ENCODE results near the gene NAXD. TPM values are rescaled to one million over a fixed set of nuclear protein-coding genes. Genes with fewer than 3 reads are reported as not detected.
A peak's percentile ranks its signal among the peaks of the same experiment; 100 is the strongest.

Gene NAXD
- total RNA-seq, 1 donor from 2014 or later: 25.8 TPM

- H3K4me1 Mint-ChIP-seq (ENCODE audit: low read depth, unreplicated experiment): peaks cover 21% of the 10 kb centered on the region
- Histone ChIP-seq H3K4me3 (ENCODE audit: insufficient read depth, low read depth, low read length) (no peak overlapping the region), H3K4me1 (ENCODE audit: insufficient read depth, low read length) (peaks cover 21% of the 10 kb centered on the region), H3K9me3 (ENCODE audit: insufficient read depth, low read depth, low read length) (no peaks in the 10 kb centered on the region), H3K4me2 (ENCODE audit: low read length) (peak overlapping the region; percentile 23), H3K36me3 (ENCODE audit: insufficient read depth, low read length) (peaks cover 19% of the 10 kb centered on the region), H4K20me1 (ENCODE audit: insufficient read depth, low read length) (peaks cover 60% of the 10 kb centered on the region), H3K79me2 (ENCODE audit: insufficient read depth, low read length) (peaks cover 9% of the 10 kb centered on the region), H3K9ac (ENCODE audit: low read length) (peak overlapping the region; percentile 59), H3K27me3 (ENCODE audit: insufficient read depth, low read length) (no peaks in the 10 kb centered on the region), H2AFZ (ENCODE audit: low read depth, low read length) (no peak overlapping the region), H3K27ac (ENCODE audit: low read depth, low read length) (peak overlapping the region; percentile 59)
- H3K27me3 Mint-ChIP-seq (ENCODE audit: low read depth, unreplicated experiment): no peaks in the 10 kb centered on the region
- peak overlapping the region; percentile 78 for H3K27ac Mint-ChIP-seq (ENCODE audit: unreplicated experiment)
- peaks cover 11% of the 10 kb centered on the region for H3K36me3 Mint-ChIP-seq (ENCODE audit: low read depth, unreplicated experiment)
- no peak for FAIRE-seq
- TF ChIP-seq CTCF (IDR thresholded peaks at IDR 0.05; ENCODE audit: insufficient read depth, low read depth, low read length) (no peak), EZH2 (IDR thresholded peaks at IDR 0.05; ENCODE audit: insufficient read depth, low read length) (no peak)
- DNase-seq (ENCODE audit: low read depth): peak; percentile 35
- no peaks in the 10 kb centered on the region for H3K9me3 Mint-ChIP-seq (ENCODE audit: unreplicated experiment)
- H3K4me3 Mint-ChIP-seq (ENCODE audit: unreplicated experiment): no peak overlapping the region
Observed at GRCh38 chr13:110641055-110642015, 26.0 kb downstream of the NAXD start.

- Histone ChIP-seq H3K27ac (ENCODE audit: low read depth, low read length) (no peak overlapping the region), H3K4me3 (ENCODE audit: insufficient read depth, low read depth, low read length) (no peak overlapping the region), H3K4me1 (ENCODE audit: insufficient read depth, low read length) (peaks cover 21% of the 10 kb centered on the region), H2AFZ (ENCODE audit: low read depth, low read length) (no peak overlapping the region), H3K79me2 (ENCODE audit: insufficient read depth, low read length) (peaks cover 2% of the 10 kb centered on the region), H4K20me1 (ENCODE audit: insufficient read depth, low read length) (peaks cover 49% of the 10 kb centered on the region), H3K9ac (ENCODE audit: low read length) (no peak overlapping the region), H3K4me2 (ENCODE audit: low read length) (no peak overlapping the region), H3K27me3 (ENCODE audit: insufficient read depth, low read length) (no peaks in the 10 kb centered on the region), H3K36me3 (ENCODE audit: insufficient read depth, low read length) (peaks cover 8% of the 10 kb centered on the region), H3K9me3 (ENCODE audit: insufficient read depth, low read depth, low read length) (no peaks in the 10 kb centered on the region)
- Mint-ChIP-seq H3K4me1 (ENCODE audit: low read depth, unreplicated experiment) (peaks cover 21% of the 10 kb centered on the region), H3K27ac (ENCODE audit: unreplicated experiment) (no peak overlapping the region), H3K36me3 (ENCODE audit: low read depth, unreplicated experiment) (peaks cover 9% of the 10 kb centered on the region), H3K27me3 (ENCODE audit: low read depth, unreplicated experiment) (no peaks in the 10 kb centered on the region), H3K4me3 (ENCODE audit: unreplicated experiment) (no peak overlapping the region), H3K9me3 (ENCODE audit: unreplicated experiment) (no peaks in the 10 kb centered on the region)
- FAIRE-seq: no peak
- DNase-seq (ENCODE audit: low read depth): no peak
- TF ChIP-seq EZH2 (IDR thresholded peaks at IDR 0.05; ENCODE audit: insufficient read depth, low read length) (no peak), CTCF (IDR thresholded peaks at IDR 0.05; ENCODE audit: insufficient read depth, low read depth, low read length) (no peak)
Observed at GRCh38 chr13:110642291-110642981, 27.1 kb downstream of the NAXD start.
